GM21723 (cell line): Measurements from ENCODE around the gene SLC15A1.
A peak's percentile ranks its signal among the peaks of the same experiment; 100 is the strongest.

Experiments used
- ATAC-seq: cut with Tn5 transposase; IDR thresholded peaks from one replicate; pipeline ENCODE4 v1.9.1; 2021; ENCODE audit warnings: mild to moderate bottlenecking, moderate library complexity; ENCODE audit not compliant: unreplicated experiment

The SLC15A1 gene

DNA sequence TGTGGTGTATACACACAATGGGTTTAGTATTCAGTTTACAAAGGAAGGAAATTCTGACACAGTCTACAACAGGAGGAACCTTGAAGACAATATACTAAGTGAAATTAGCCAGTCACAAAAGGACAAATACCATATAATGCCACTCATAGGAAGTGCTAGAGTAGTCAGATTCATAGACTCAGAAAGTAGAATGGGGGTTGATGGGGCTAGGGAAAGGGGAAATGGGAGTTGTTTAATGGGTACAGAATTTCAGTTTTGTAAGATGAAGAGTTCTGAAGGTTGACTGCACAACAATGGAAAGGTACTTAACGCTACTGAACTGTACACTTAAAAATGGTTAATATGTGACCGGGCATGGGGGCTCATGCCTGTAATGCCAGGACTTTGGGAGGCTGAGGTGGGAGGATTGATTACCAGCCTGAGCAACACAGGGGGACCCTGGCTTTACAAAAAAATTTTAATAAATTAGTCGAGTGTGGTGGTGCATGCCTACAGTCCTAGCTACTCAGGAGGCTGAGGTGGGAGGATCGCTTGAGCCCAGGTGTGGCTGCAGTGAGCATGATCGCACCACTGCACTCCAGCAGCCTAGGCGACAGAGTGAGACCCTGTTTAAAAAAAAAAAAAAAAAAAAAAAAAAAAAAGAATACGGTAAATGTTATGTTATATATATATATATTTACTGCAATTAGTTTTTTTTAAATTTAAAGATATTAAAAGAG lies 45.0 kb downstream of the SLC15A1 start:
- peak; percentile 59 for ATAC-seq

DNA sequence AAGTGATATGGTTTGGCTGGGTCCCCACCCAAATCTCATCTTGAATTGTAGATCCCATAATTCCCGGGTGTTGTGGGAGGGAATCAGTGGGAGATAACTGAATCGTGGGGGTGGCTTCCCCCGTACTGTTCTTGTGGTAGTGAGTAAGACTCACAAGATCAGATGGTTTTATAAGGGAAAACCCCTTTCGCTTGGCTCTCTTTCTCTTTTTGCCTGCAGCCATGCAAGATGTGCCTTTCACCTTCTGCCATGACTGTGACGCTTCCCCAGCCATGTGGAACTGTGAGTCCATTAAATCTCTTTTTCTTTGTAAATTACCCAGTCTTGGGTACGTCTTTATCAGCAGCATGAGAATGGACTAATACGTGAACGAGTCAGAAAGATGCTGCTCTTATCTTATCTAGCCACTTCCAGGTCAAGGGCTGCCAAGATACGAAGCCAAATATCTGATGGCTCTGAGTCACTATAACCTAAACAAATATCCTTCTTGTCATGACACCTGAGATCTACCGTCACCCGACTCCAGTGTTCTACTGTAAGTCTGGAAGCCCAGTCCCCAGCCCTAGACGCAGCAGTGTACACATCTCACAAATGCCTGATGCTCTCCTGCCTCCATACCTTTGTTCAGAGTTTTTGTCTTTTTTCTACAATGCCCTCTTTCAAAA lies 45.9 kb downstream of the SLC15A1 start:
- ATAC-seq: no peak

DNA sequence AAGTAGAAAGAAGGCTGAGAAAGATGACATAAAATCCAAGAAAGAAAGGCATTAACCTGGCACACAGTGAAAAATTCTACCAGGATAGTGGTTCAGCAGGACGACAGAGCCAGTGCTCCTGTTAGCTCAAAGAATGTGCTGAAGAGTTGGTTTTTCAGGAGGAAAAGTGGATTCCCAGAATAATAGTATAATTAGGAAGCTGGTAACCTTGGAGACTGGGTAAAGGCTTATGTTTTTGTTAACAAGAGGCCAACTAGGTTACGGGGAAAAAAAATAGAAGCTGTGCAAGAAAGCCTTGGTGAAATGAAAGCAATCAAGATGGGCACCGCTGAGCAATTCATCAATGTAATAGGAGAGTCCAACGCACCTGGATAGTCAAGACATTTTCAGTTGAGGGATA lies 54.7 kb downstream of the SLC15A1 start:
- ATAC-seq: no peak

DNA sequence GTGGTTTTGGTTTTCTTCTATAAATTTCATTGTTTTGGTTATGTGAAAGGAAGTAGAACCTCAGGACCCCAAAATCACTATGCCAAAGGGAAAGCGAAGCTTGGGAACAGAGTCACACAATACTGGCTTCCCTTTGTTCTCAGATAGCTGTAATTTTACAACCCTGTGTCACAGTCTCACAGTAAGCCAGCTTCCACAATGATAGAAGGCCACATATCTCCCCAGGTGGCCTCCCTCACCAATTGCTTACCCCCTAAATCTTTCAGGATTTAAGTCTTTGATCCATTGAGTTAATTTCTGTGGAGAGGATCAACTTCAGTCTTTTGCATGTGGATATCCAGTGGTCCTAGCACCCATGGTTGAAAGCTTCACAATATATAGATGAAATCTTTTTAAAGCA lies 58.7 kb downstream of the SLC15A1 start:
- no peak for ATAC-seq

DNA sequence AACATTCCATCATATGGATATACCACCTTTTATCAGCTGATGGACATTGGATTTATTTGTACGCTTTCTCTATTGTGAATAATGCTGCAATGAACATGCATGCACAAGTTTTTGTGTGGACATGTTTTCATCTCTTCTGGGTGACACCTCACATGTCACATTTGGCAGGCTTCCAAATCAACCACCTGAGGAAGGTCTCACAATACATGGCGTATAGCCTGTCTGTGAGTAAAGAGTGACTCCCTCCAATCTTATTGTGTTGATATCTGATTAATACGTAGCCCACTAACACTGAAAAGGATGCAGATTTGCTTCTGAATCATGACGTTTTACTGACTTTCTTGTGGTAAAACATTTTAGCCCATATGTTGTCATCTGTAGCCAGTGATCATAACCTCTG lies 61.1 kb downstream of the SLC15A1 start:
- no peak for ATAC-seq

DNA sequence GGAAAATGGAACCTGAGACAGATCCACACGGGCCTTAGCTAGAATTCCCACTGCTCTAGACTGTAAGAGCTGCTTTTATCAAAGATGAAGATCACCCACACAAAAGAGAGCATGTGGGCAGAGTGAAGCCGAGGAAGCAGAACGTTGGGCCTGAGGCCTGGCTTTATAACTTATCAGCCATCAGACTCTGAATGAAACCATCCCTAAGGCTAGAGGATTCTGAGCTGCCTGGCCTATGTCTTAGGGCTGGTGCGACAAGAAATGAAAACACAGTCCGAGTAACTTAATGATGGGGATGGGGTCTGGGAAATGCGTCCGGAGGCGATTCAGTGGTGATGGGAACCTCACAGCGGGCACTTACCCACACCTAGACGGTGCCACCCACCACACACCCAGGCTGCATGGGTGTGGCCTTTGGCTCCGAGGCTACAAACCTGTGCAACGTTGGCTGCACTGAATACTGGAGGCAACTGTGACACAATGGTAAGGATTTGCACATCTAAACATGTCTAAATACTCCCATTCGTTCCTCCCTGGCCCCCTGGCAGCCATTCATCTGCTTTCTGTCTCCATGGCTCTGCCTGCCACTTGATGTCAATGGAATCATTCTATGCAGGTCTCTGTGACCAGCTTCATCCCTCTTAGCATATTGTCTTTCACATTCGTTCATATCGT lies 62.0 kb downstream of the SLC15A1 start:
- no peak for ATAC-seq

DNA sequence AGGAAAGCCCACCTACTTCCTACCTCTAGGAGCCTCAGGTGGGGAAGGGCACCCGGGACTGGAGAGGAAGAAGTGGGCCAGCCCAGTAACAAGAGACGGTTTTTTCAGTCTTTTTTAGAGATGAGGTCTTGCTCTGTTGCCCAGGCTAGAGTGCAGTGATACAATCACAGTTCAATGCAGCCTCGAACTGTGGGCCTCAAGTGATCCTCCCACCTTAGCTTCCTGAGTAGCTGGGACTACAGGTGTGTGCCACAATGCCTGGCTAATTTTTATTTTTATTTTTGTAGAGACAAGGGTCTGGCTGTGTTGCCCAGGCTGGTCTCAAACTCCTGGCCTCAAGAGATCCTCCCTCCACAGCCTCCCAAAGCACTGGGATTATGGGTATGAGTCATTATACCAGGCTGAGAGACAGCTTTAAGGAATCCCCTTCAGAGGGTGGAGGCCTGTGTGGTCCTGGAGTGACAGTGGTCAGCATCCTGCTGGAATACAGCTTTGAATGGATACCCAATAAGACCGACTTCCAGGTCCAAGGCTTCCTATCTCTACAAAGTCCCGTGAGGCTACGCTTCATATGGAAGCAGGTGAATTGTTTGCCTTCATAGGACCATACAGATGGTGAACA lies 63.0 kb downstream of the SLC15A1 start:
- no peak for ATAC-seq

DNA sequence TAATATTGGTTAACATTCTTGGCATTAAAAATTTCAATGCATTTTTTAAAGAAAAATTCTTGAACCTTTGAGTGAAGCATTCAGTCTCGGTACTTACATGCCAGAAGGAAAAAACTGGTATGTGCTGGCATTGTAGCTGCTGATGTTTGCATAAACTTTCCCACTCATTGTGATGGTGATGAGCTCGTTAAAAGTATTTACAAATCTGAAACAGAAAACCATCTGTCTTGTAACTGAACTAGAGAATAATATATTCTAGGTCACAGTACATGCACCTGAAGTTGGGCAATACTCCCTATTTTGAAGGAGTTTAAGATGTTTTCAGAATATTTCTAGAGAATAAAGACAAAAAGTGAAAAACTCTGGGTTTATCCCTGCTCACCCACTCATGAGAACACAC lies 64.1 kb downstream of the SLC15A1 start:
- no peak for ATAC-seq

DNA sequence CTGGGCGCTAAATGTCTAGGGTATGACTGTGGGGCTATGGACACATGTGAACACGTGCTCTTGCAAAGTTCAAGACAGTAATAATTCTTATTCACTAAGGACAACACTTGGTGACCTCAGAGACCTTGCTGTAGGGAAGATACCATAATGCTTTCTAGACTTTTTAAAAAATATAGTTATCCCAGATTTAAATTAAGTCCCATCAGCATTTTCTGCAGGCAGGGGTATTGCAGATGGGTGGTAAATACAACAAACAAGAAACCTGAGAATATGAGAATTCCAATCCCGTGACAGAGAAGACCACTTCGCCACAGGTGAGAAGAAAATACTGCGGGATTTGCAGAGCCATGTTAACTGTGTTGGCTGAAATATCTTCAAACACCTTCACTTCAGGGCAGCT lies 65.2 kb downstream of the SLC15A1 start:
- no peak for ATAC-seq

DNA sequence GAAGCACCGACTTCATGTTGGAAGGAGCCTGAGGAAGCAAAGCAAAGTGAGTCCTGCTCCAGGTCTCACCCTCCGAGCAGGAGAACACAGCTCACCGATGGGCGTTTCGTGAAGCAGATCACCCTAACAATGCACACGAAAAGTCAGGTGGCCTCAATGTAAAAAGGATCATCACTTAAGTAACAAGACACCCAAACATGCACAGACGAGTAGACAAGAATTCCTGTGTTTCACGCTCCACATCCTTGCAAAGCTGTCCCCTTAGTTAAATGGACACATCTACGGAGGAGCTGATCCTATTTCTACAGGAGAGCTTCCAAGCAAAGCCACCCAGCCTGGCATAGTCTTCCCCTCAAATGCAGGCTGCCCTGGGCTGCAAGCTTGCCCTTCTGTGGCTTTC lies 66.2 kb downstream of the SLC15A1 start:
- ATAC-seq: no peak

DNA sequence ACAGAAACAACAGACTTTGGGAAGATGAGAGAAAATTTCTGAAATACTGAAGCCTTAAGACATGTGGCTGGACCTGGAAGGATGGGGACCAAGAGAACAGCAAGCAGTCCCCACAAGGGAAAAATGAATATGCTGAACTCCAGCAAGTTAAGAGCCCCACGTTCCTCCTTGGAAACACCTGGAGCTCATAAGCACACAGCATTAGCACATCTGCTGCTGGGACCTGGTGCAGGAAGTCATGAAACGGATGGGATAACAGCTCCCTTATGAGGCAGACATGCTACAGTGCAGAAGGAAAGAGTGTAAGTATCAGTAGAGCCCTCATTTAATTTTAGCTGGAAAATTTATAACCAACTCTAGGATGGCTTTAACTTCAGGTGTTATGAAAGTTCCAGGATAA lies 67.3 kb downstream of the SLC15A1 start:
- no peak for ATAC-seq

DNA sequence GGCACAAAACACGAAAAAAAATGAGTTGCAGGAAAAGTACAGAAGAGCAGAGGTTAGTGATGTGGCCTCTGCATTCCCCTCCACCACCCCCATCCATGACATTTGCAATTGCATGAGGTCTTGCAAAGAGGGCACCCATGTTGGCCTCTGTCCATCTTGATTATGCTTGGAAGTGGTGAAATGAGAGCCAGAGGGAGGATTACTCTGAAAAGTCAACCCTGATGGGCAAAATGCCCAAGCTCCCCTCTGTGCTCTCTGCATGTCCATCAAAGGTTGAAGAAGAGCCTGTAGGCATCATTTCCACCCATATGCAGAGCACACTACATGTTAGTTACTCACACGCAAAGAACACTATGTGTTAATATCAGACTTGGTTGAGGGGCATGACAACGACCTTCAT lies 71.4 kb downstream of the SLC15A1 start:
- no peak for ATAC-seq

DNA sequence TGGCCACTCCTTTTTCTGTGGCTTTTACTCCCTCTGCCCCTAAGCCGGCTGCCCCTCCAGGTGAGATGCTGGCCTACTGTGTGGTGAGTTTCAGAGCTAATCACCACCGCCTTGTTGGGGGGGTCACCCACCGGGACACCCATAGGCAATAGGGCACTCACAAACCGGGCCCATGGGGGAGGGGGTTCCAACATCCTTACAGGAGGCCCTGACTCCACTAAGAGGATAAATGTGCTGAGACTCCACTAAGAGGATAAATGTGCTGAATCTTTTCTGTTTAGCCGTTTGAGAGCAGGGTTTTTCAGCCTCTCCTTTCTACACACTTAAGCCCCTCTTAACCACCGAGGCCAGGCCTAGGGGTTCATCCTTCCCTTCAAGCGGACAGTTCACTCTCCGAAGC lies 73.7 kb downstream of the SLC15A1 start:
- ATAC-seq: no peak

DNA sequence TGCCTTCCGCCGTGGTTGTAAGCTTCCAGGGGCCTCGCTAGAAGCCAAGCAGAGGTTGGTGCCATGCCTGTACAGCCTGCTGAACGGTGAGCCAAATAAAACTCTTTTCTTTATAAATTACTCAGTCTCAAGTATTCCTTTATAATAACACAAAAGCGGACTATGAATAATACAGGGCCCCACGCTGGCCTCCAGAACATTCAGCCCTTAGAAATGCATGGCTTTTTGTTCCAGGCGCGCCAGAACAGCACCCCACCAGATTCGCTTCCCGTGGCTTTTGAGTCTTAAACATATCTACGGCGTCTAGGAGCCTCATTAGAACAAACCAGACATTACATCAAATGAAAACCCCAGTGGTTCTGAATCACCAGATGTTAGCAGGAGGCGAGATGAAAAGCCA lies 75.1 kb downstream of the SLC15A1 start:
- no peak for ATAC-seq

DNA sequence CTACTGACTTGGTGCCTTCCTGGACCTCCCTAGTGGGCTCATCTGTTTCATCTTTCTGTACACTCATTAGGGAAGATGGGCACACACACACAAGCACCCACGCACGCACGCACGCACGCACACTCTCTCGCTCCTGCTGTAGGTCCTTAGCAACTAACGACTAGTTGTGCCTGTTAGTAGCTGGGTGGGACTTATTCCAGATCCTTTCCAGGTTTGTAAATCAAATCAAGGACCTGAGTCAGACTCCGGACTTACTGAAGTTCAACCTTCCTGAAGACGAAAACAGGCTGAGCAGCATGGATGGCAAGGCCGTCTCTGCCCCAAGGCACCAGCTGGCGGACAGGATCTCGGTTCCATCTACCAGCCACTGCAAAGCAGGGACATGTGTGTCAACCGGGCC lies 76.2 kb downstream of the SLC15A1 start:
- ATAC-seq: no peak

DNA sequence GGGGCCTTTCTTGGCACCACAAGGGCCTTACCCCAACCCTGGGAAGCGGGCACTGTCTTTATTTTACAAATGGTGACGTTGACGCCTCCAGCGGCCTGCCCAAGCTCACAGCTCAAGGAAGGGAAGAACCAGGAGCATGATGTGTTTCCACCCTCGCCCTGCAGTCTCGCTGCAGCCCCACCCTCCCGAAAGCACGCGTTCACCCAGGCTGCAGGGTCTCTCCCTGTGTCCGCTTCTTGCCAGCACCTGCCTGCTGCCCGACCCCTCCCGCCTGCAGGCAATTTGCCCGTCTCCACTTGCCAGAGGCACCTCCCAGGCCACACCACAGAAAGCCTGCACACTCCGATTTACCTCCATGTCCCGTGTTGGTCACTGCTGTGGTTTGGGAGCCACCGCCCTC lies 76.6 kb downstream of the SLC15A1 start:
- no peak for ATAC-seq

DNA sequence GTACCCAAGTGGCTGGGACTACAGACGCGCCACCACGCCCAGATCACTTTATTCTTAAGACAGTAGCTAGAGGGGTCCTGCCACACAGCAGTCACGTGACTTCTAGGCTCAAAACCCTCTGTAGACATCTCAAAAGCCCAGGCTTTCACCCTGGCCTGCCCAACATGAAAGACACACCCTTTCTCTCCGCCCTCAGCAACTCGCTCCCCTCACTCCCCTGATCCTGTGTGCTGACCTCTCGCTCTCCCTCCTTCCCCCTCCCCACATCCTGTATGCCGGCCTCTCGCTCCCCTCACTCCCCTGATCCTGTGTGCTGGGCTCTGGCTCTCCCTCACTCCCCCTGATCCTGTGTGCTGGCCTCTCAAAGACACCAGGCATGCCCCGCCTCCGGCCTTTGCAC lies 77.4 kb downstream of the SLC15A1 start:
- ATAC-seq: no peak

DNA sequence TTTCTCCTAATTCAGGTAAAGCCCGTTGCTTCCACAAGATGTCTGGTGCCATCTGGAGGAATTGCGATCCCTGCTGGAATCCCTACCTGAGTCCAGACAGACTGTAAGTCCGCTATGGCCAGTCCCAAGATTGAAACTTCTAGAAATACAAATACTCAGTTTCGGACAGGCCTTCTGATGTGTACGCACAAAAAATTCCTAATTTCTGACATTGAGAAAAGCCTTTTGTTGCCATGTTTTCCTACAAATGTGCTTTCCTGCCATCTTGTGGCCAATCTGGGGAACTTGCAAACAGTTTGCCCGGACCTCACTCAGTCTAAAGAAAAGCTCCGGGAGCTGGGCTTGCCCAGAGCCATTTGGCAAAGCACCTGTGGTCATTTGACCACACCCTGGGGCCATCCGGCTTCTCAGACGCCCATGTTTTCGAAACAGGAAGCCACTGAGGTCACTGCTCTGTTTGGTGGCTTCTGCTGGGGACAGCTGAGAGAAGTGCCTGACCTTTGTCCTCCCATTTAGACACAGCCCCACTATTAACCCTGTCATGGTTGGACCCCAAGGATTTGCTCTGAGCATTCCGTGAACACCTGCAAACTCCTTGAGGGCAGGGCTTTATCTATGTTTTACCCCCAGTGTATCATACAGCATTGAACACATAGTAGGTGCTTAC lies 79.4 kb downstream of the SLC15A1 start:
- peak; percentile 76 for ATAC-seq

DNA sequence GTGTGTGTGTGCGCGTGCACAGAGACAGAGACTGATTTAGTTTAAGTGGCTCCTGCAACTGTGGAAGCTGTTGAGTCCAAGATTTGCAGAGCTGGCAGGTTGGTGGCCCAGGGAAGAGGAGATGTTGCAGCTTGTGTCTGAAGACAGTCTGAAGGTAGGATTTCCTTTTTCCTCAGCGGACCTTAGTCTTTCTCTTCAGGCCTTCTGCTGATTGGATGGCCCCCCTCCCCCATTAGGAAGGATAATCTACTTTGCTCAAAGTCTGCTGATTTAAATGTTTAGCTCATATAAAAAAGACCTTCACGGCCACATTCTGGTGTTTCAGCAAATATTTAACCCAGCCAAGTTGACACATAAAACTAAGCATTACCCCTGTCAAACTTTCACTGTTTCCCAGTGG lies 84.3 kb downstream of the SLC15A1 start:
- ATAC-seq: no peak

DNA sequence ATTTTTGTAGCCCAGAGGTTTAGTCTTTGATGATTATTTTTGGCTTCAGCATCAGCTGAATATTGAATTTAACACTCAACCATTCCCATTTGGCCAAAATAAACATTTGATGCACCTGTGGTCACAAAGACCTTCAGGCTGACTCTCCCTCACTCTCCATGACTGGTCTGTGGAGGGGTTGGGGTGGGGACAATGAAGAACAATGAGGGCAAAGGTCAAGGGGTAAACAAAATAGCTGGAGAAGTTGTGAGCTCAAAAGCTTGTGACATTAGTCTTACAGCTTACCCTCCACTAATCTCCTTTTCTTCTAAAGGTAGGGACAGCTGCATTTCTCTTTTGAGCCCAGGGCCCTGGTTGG lies 86.9 kb downstream of the SLC15A1 start:
- no peak for ATAC-seq

DNA sequence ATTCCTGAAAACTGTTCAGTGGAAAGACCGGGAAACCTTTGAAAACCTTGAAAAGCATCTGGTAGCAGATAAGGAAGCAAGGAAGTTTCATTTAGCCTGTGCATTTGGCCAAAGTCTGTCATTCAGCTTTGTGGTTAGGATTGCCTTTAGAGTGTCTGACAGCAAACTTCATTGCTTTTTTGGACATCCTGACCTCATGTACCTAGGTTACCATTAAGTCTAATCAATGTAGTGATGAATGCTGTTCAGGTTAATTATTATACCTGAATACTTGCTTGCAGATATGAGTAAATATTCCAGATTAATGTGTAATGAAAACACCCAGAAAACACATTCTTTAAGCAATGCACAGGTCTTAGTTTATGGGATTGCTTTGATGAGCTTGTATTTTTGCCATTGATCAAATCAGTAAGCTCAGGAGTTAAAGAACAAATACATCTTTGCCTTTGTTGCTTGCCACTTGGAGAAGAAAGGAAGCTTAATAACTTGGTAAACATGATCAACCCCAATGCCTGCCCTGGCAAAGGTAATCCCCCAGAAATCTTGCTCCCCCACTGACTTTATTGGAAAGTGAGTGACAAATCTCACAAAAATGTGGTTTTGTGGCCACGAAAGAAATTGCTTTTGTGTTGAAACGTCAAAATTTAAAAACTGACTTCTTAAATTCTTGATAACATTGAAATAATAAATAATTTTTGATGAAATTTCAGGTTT lies 87.4 kb downstream of the SLC15A1 start:
- no peak for ATAC-seq
